Measurements from ENCODE around the gene CNTN4.

Gene CNTN4

DNA sequence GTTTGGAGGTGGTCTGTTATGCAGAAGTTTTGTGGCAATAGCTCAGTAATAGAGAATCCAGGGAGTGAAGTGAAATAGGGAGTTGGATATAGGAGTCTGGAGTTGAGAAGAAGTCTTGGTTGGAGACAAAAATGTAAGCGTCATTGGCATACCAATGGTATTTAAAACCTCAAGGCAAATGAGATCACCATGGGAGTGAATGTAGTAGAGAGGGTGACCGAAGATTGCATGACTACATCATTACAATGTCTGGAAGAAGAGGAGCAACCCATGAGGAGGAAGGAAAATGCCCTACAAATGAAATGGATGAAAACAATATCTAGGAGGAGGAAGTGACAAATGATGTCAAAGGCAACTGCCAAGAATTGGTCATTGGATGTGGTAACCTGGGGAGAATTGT, 54.4 kb downstream of the CNTN4 start:
- H3K4me1 ChIP-seq (ENCODE audit: low read depth, poor library complexity, severe bottlenecking): no peaks in the 10 kb centered on the region
- no peaks in the 10 kb centered on the region for H3K27me3 ChIP-seq (ENCODE audit: insufficient read depth, low read depth)
- no peak overlapping the region for H3K9ac ChIP-seq
- H3K4me3 ChIP-seq (IDR thresholded peaks at IDR 0.05; ENCODE audit: insufficient read depth, low read depth, low read length): no peak overlapping the region
- no peak overlapping the region for H3K4me2 ChIP-seq
- H4K20me1 ChIP-seq (ENCODE audit: insufficient read depth): no peaks in the 10 kb centered on the region
- no peak overlapping the region for H2AFZ ChIP-seq (ENCODE audit: low read depth)
- H3K79me2 ChIP-seq (ENCODE audit: insufficient read depth, low read depth): no peaks in the 10 kb centered on the region
- TF ChIP-seq, protein P1, sequence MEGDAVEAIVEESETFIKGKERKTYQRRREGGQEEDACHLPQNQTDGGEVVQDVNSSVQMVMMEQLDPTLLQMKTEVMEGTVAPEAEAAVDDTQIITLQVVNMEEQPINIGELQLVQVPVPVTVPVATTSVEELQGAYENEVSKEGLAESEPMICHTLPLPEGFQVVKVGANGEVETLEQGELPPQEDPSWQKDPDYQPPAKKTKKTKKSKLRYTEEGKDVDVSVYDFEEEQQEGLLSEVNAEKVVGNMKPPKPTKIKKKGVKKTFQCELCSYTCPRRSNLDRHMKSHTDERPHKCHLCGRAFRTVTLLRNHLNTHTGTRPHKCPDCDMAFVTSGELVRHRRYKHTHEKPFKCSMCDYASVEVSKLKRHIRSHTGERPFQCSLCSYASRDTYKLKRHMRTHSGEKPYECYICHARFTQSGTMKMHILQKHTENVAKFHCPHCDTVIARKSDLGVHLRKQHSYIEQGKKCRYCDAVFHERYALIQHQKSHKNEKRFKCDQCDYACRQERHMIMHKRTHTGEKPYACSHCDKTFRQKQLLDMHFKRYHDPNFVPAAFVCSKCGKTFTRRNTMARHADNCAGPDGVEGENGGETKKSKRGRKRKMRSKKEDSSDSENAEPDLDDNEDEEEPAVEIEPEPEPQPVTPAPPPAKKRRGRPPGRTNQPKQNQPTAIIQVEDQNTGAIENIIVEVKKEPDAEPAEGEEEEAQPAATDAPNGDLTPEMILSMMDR (conservative IDR thresholded peaks at IDR 0.05; ENCODE audit: low read depth, low read length): no peak
- no peaks in the 10 kb centered on the region for H3K36me3 ChIP-seq (ENCODE audit: insufficient read depth)
- no peak overlapping the region for H3K27ac ChIP-seq

DNA sequence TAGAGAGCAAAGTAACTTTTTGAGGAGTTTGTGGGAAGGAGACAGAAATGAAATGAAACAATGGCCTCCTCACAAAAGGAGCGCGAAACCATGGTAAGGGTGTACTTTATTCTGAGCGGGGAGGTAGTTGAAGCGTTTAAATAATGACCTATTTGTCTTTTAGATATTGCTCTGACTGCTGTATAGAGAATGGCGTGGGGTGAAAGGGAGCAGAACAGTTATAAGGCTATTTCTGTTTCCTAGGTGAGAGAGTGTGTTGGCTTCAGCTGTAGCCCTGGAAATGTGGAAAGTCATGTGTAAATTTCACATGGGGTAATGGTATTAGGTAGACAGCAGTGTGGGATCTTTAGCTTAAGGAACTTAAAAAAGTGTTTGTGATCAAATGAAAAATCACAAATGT, 54.9 kb downstream of the CNTN4 start:
- H3K36me3 ChIP-seq (ENCODE audit: insufficient read depth): no peaks in the 10 kb centered on the region
- TF ChIP-seq, protein P1 (conservative IDR thresholded peaks at IDR 0.05; ENCODE audit: low read depth, low read length): no peak
- H3K79me2 ChIP-seq (ENCODE audit: insufficient read depth, low read depth): no peaks in the 10 kb centered on the region
- H4K20me1 ChIP-seq (ENCODE audit: insufficient read depth): no peaks in the 10 kb centered on the region
- no peak overlapping the region for H3K9ac ChIP-seq
- no peaks in the 10 kb centered on the region for H3K27me3 ChIP-seq (ENCODE audit: insufficient read depth, low read depth)
- H3K4me2 ChIP-seq: no peak overlapping the region
- no peak overlapping the region for H3K4me3 ChIP-seq (IDR thresholded peaks at IDR 0.05; ENCODE audit: insufficient read depth, low read depth, low read length)
- H2AFZ ChIP-seq (ENCODE audit: low read depth): no peak overlapping the region
- no peaks in the 10 kb centered on the region for H3K4me1 ChIP-seq (ENCODE audit: low read depth, poor library complexity, severe bottlenecking)
- H3K27ac ChIP-seq: no peak overlapping the region

DNA sequence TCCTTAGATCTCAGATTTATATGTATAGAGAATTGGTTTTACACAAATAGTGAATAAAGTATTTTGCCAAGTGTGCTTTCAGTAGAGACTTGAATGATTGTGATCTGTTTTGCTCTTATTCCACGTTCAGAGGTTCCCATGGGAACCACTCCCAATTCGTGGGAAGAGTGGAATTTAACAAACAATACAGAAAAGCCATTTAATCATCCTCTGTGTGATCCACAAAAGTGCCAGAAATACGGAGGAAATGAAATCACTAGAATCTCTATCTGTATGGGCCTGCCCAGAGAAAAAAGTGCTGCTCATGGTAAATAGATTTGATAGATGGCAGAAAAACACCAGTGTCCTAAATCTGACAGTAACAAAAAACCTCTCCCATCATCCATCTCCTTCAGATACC, 56.0 kb downstream of the CNTN4 start:
- H3K4me2 ChIP-seq: no peak overlapping the region
- TF ChIP-seq, protein P1 (conservative IDR thresholded peaks at IDR 0.05; ENCODE audit: low read depth, low read length): no peak
- H3K27ac ChIP-seq: no peak overlapping the region
- H3K9ac ChIP-seq: no peak overlapping the region
- no peak overlapping the region for H3K4me3 ChIP-seq (IDR thresholded peaks at IDR 0.05; ENCODE audit: insufficient read depth, low read depth, low read length)
- no peaks in the 10 kb centered on the region for H3K79me2 ChIP-seq (ENCODE audit: insufficient read depth, low read depth)
- H3K27me3 ChIP-seq (ENCODE audit: insufficient read depth, low read depth): no peaks in the 10 kb centered on the region
- no peaks in the 10 kb centered on the region for H3K36me3 ChIP-seq (ENCODE audit: insufficient read depth)
- no peaks in the 10 kb centered on the region for H4K20me1 ChIP-seq (ENCODE audit: insufficient read depth)
- H2AFZ ChIP-seq (ENCODE audit: low read depth): no peak overlapping the region
- no peaks in the 10 kb centered on the region for H3K4me1 ChIP-seq (ENCODE audit: low read depth, poor library complexity, severe bottlenecking)

DNA sequence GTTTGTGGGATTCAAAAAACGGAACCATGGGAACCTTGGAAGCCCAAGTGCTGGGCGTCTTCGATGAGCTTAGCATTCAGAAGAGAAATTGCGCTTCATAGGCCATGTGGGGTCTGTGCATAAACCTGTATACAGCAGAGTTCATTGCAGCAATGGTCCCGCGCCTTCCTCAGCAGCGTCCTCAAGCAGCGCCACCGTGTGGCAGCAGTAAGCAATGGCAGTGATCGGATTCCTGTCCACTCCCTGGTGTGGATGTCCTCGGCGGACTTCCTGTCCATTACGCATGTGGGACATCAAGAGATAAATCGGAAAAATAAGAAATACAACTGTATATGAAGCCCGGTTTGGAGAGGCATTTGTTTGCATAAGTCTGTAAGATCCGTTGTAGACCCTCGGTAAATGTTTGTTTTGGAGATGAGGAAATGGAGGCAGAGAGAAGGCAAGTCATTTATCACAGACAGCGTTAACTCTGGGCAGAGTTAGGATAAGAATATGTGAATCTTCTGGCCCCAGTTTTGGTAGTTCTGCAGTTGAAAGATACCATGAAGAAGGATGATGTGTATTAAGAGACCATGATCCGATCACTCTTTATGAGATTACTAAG, 57.7 kb downstream of the CNTN4 start:
- H2AFZ ChIP-seq (ENCODE audit: low read depth): no peak overlapping the region
- H3K36me3 ChIP-seq (ENCODE audit: insufficient read depth): no peaks in the 10 kb centered on the region
- no peak overlapping the region for H3K27ac ChIP-seq
- H3K79me2 ChIP-seq (ENCODE audit: insufficient read depth, low read depth): no peaks in the 10 kb centered on the region
- H3K27me3 ChIP-seq (ENCODE audit: insufficient read depth, low read depth): no peaks in the 10 kb centered on the region
- TF ChIP-seq, protein P1 (conservative IDR thresholded peaks at IDR 0.05; ENCODE audit: low read depth, low read length): no peak
- H4K20me1 ChIP-seq (ENCODE audit: insufficient read depth): no peaks in the 10 kb centered on the region
- no peak overlapping the region for H3K4me3 ChIP-seq (IDR thresholded peaks at IDR 0.05; ENCODE audit: insufficient read depth, low read depth, low read length)
- H3K4me2 ChIP-seq: no peak overlapping the region
- H3K4me1 ChIP-seq (ENCODE audit: low read depth, poor library complexity, severe bottlenecking): no peaks in the 10 kb centered on the region
- no peak overlapping the region for H3K9ac ChIP-seq

Measured in KMS-11 (cell line).